K562 (cell line): Measurements from ENCODE around the gene MEAK7. TPM values are rescaled to one million over a fixed set of nuclear protein-coding genes. Genes with fewer than 3 reads are reported as not detected.

Experiments
- GATAD2B ChIP-seq: fragments of 450-650 bp; IDR thresholded peaks from 2 replicates; pipeline ENCODE4 v1.6.1; 2017; ENCODE audit warnings: mild to moderate bottlenecking, borderline replicate concordance
- HMG20A ChIP-seq: fragments of 450-650 bp; formaldehyde crosslinking; conservative IDR thresholded peaks from 2 replicates; pipeline ENCODE4 v1.4.0; 2020; ENCODE audit warnings: mild to moderate bottlenecking, mixed read lengths
- HMGXB4 ChIP-seq: sonication (generic); formaldehyde crosslinking; IDR thresholded peaks from 2 replicates; pipeline ENCODE4 v1.8.1; 2023; ENCODE audit warnings: mild to moderate bottlenecking, missing genetic modification reagents
- ILK ChIP-seq: fragments of 450-650 bp; IDR thresholded peaks from 2 replicates; pipeline ENCODE4 v1.6.1; 2016; ENCODE audit warnings: missing genetic modification characterization, low read depth, mild to moderate bottlenecking, missing compliant biosample characterization, moderate library complexity, borderline replicate concordance
- NR2C1 ChIP-seq, 2 experiments: fragments of 450-650 bp; IDR thresholded peaks; 2 replicates each; pipeline ENCODE4 v1.6.1; 2017; ENCODE audit warnings: mild to moderate bottlenecking in 2 of 2, antibody characterized with exemption in 1 of 2, inconsistent platforms in 1 of 2, missing compliant biosample characterization in 1 of 2, missing genetic modification characterization in 1 of 2
- NRF1 ChIP-seq, 2 experiments: fragments of 450-650 bp; IDR thresholded peaks in 1 of 2; conservative IDR thresholded peaks in 1 of 2; 2 replicates each; pipeline ENCODE4 v1.6.1; 2014; ENCODE audit warnings: mild to moderate bottlenecking in 2 of 2
- RBM17 ChIP-seq: fragments of 200-400 bp; formaldehyde crosslinking; IDR thresholded peaks from 2 replicates; pipeline ENCODE4 v1.6.1; 2017; ENCODE audit warnings: low read depth, mild to moderate bottlenecking, low read length, borderline replicate concordance
- RFX7 ChIP-seq: fragments of 250-450 bp; sonication (Bioruptor Pico); IDR thresholded peaks from 2 replicates; pipeline ENCODE4 v1.5.1; 2021; ENCODE audit warnings: mild to moderate bottlenecking
- RREB1 ChIP-seq: fragments of 250-450 bp; sonication (Bioruptor Pico); IDR thresholded peaks from 2 replicates; pipeline ENCODE4 v1.4.0; 2020
- SNAPC5 ChIP-seq: fragments of 250-450 bp; sonication (Bioruptor Pico); IDR thresholded peaks from 2 replicates; pipeline ENCODE4 v1.8.0; 2021; ENCODE audit warnings: moderate library complexity, mild to moderate bottlenecking, inconsistent platforms
- SREBF2 ChIP-seq: sonication (generic); formaldehyde crosslinking; IDR thresholded peaks from 2 replicates; pipeline ENCODE4 v1.4.0; 2020; ENCODE audit warnings: mild to moderate bottlenecking, missing genetic modification reagents
- TBL1XR1 ChIP-seq, 2 experiments: IDR thresholded peaks; 2 replicates each; pipeline ENCODE4 v1.6.1; 2012; ENCODE audit warnings: improper control_type of control experiment in 2 of 2, low read length in 2 of 2, mild to moderate bottlenecking in 1 of 2
- ZBTB5 ChIP-seq: fragments of 450-650 bp; IDR thresholded peaks from 2 replicates; pipeline ENCODE4 v1.6.1; 2017; ENCODE audit warnings: antibody characterized with exemption
- polyA plus RNA-seq, 8 experiments: library from polyadenylated mRNA; depleted of rRNA in 4 of 8; stranded (reverse) in 5 of 8; unstranded in 3 of 8; fragments of >200 nt; fragmentation: Nextera tagmentation in 2 of 8; fragmentation: Illumina TruSeq in 1 of 8; extraction: Ambion mirVana in 2 of 8; extraction: Trizol in 1 of 8; gene quantifications; 2 replicates each; pipeline versions ENCODE4 v1.2.1 to v1.2.3, GENCODE V29; 2011 to 2014; ENCODE audit warnings: inconsistent platforms in 1 of 8, missing spikeins in 1 of 8
- total RNA-seq, 7 experiments: library from RNA; depleted of rRNA in 6 of 7; stranded (reverse); fragments of >200 nt in 6 of 7; fragmentation: Illumina TruSeq in 2 of 7; extraction: Trizol in 2 of 7; gene quantifications; 2 replicates each; pipeline versions ENCODE4 v1.2.1 to v1.2.3, GENCODE V29; 2011 to 2021; ENCODE audit warnings: low replicate concordance in 1 of 7

MEAK7 gene
- total and polyA plus RNA-seq, 9 of the 15 experiments (the other 6 are each of a cell fraction or from before 2014, with no cell fraction given) = 1.4 to 14.5 (median 6.3) TPM

GRCh38 chr16:84537491-84538151, 33.2 kb upstream of the MEAK7 start (continued):
- TF ChIP-seq SNAPC5 (CRISPR knock-in tag) (no peak), NR2C1 (IDR thresholded peaks at IDR 0.05) (peak; percentile 11; the same call in 1 of the 2 replicates), NR2C1 (tag; IDR thresholded peaks at IDR 0.05) (no peak), RBM17 (no peak), GATAD2B (peak; percentile 73; the same call in 1 of the 2 replicates), TBL1XR1 (IDR thresholded peaks at IDR 0.05; ENCODE audit: low read length in 2 of 2) (peak in 1 of 2 experiments; percentile 74; a peak in 1 of 4 replicates), RREB1 (CRISPR knock-in tag) (no peak), RFX7 (no peak), SREBF2 (CRISPR knock-in tag) (no peak), ILK (tag) (no peak), ZBTB5 (no peak), NRF1 (conservative IDR thresholded peaks at IDR 0.05 in 1 of 2, IDR thresholded peaks at IDR 0.05 in 1 of 2) (no peak), HMGXB4 (CRISPR knock-in tag) (no peak), HMG20A (CRISPR knock-in tag) (no peak)
